Tibial artery (tissue), 4 donors: ENCODE measurements around the gene STON1.

Experiments used
- DNase-seq, 2 donors: peaks; one replicate each; pipeline ENCODE4 v3.0.0-alpha.2; 2019
- H3K27ac ChIP-seq, 2 donors: fragments of 200-600 bp; sonication (generic) in 1 of 2; 1 replicate in 1 of 2; 2 replicates in 1 of 2; pipeline ENCODE4 v1.5.1; 2018 to 2019; ENCODE audit warnings: mild to moderate bottlenecking in 1 of 2
- H3K27me3 ChIP-seq, 2 donors: fragments of 200-600 bp; sonication (generic) in 1 of 2; one replicate each; pipeline versions ENCODE4 v1.5.1 to v1.6.0; 2016 to 2019
- H3K36me3 ChIP-seq, 3 donors: fragments of 200-600 bp; sonication (generic) in 2 of 3; one replicate each; pipeline ENCODE4 v1.5.1; 2016 to 2019; ENCODE audit warnings: mild to moderate bottlenecking in 2 of 3
- H3K4me1 ChIP-seq, 4 donors: fragments of 200-600 bp; sonication (generic) in 2 of 4; 1 replicate in 3 of 4; 2 replicates in 1 of 4; pipeline ENCODE4 v1.5.1; 2016 to 2019
- H3K4me3 ChIP-seq, 2 donors: fragments of 200-600 bp; sonication (generic) in 1 of 2; 1 replicate in 1 of 2; 2 replicates in 1 of 2; pipeline ENCODE4 v1.5.1; 2018 to 2019; ENCODE audit warnings: mild to moderate bottlenecking in 2 of 2
- H3K9me3 ChIP-seq, 3 donors: fragments of 200-600 bp; sonication (generic) in 1 of 3; one replicate each; pipeline ENCODE4 v1.5.1; 2016 to 2019
- CTCF ChIP-seq, 2 experiments: fragments of 200-600 bp in 1 of 2; fragments of 450-650 bp in 1 of 2; IDR thresholded peaks; one replicate each; pipeline ENCODE4 v1.5.1; 2017 to 2019; ENCODE audit warnings: antibody characterized with exemption in 2 of 2, mild to moderate bottlenecking in 1 of 2, moderate library complexity in 1 of 2
- intact Hi-C: fragments of 100-400 bp; cut with DNase I; formaldehyde crosslinking; loops from one replicate; pipeline ENCODE4 v1.15.0; 2023; ENCODE audit warnings: low total_unique reads

The STON1 gene

GRCh38 chr2:48566592-48567310, 36.8 kb downstream of the STON1 start:
- DNase-seq: no peak
- no peaks in the 10 kb centered on the region for H3K36me3 ChIP-seq
- H3K27ac ChIP-seq: no peak overlapping the region

GRCh38 chr2:48567671-48568070, 37.7 kb downstream of the STON1 start:
- TF ChIP-seq CTCF (IDR thresholded peaks at IDR 0.05): no peak
- Histone ChIP-seq H3K4me1 (peaks cover 0 to 44% (median 3%) of the 10 kb centered on the region in 4 donors), H3K9me3 (no peaks in the 10 kb centered on the region), H3K36me3 (no peaks in the 10 kb centered on the region), H3K27me3 (no peaks in the 10 kb centered on the region), H3K4me3 (no peak overlapping the region), H3K27ac (no peak overlapping the region)
- intact Hi-C loops: no loop called here
- DNase-seq: no peak

More at GRCh38 chr2:48566592-48567310, 36.8 kb downstream of the STON1 start:
- intact Hi-C loops: no loop called here
- peak in 1 of 2 experiments; percentile 24 for TF ChIP-seq CTCF (IDR thresholded peaks at IDR 0.05)
- Histone ChIP-seq H3K27me3 (no peaks in the 10 kb centered on the region), H3K4me1 (peaks cover 0 to 38% (median 3%) of the 10 kb centered on the region in 4 donors), H3K4me3 (no peak overlapping the region), H3K9me3 (no peaks in the 10 kb centered on the region)

- no peak for DNase-seq
- no peak overlapping the region for H3K27ac ChIP-seq
- intact Hi-C loops: no loop called here
- H3K4me3 ChIP-seq: no peak overlapping the region
- no peaks in the 10 kb centered on the region for H3K27me3 ChIP-seq
- TF ChIP-seq CTCF (IDR thresholded peaks at IDR 0.05): no peak
- H3K4me1 ChIP-seq: peaks cover 0 to 44% (median 5%) of the 10 kb centered on the region in 4 donors
- H3K36me3 ChIP-seq: no peaks in the 10 kb centered on the region
- H3K9me3 ChIP-seq: no peaks in the 10 kb centered on the region
These were observed 38.6 kb downstream of the STON1 start for GRCh38 chr2:48568547-48568946.

- no peaks in the 10 kb centered on the region for H3K36me3 ChIP-seq
- intact Hi-C loops: no loop called here
- DNase-seq: no peak
- H3K4me3 ChIP-seq: no peak overlapping the region
- H3K4me1 ChIP-seq: peaks cover 0 to 44% (median 5%) of the 10 kb centered on the region in 4 donors
- no peak overlapping the region for H3K27ac ChIP-seq
- no peak for TF ChIP-seq CTCF (IDR thresholded peaks at IDR 0.05)
- no peaks in the 10 kb centered on the region for H3K27me3 ChIP-seq
- no peaks in the 10 kb centered on the region for H3K9me3 ChIP-seq
These were observed 39.5 kb downstream of the STON1 start for GRCh38 chr2:48569433-48569832.

GRCh38 chr2:48572816-48573215, 42.9 kb downstream of the STON1 start:
- TF ChIP-seq CTCF (IDR thresholded peaks at IDR 0.05): no peak
- H3K27ac ChIP-seq: no peak overlapping the region
- no peaks in the 10 kb centered on the region for H3K9me3 ChIP-seq
- no peak overlapping the region for H3K4me3 ChIP-seq
- no peak for DNase-seq
- no peaks in the 10 kb centered on the region for H3K36me3 ChIP-seq
- intact Hi-C loops: no loop called here
- H3K4me1 ChIP-seq: peaks cover 0 to 31% (median 5%) of the 10 kb centered on the region in 4 donors
- H3K27me3 ChIP-seq: no peaks in the 10 kb centered on the region
